HCT116 (cell line): ENCODE measurements around the gene SMTNL1. TPM values are rescaled to one million over a fixed set of nuclear protein-coding genes. Genes with fewer than 3 reads are reported as not detected.
"Not testable (repeated sequence)": the region's sequence is repeated elsewhere in the genome, so short reads cannot be mapped to it uniquely, and the experiment has no call there.

Source experiments
- ATAC-seq: fragments of 200-7000 bp; cut with Tn5 transposase; 2 replicates; pipeline ENCODE4 v1.9.1; 2020; ENCODE audit warnings: mild to moderate bottlenecking, moderate library complexity
- BruUV-seq: library from RNA; stranded (reverse); fragments of 400-500 nt; replicated peaks from 2 replicates; lab custom pipeline; 2021; lab: Mats Ljungman, UMichigan
- CTCF ChIA-PET: fragments of 300-600 bp; sonication (Branson Sonifier 250); formaldehyde crosslinking; loops from one replicate; lab custom pipeline; 2021; ENCODE audit warnings: antibody characterized with exemption; lab: Charles Lee
- POLR2A ChIA-PET: fragments of 300-600, 350-600 bp; sonication (Branson Sonifier 250); formaldehyde crosslinking; loops from one replicate; lab custom pipeline; 2021; ENCODE audit warnings: antibody characterized with exemption; lab: Charles Lee
- RAD21 ChIA-PET, 2 experiments: fragments of 300-600 bp; sonication (Branson Sonifier 250); formaldehyde crosslinking; loops; one replicate each; lab custom pipeline; 2023; ENCODE audit warnings: low total read pairs in 2 of 2; ENCODE audit not compliant: uncharacterized antibody in 2 of 2, unreplicated experiment in 2 of 2, low non-redundant PET in 1 of 2; lab: Charles Lee
- DNase-seq: peaks from one replicate; pipeline ENCODE4 v3.0.0-alpha.2; 2010; ENCODE audit warnings: low read depth, low spot score
- H2AFZ ChIP-seq: fragments of 200-600 bp; shearing (Covaris generic), sonication (generic); 2 replicates; pipeline ENCODE4 v1.6.1; 2017; ENCODE audit warnings: low read depth, mixed run types, mixed read lengths, antibody characterized with exemption, low read length; ENCODE audit not compliant: poor library complexity, severe bottlenecking
- H3K27ac ChIP-seq: 2 replicates; pipeline ENCODE4 v1.5.1; 2012; ENCODE audit warnings: low read depth, low read length
- H3K27me3 ChIP-seq: fragments of 200-600 bp; sonication (generic); 2 replicates; pipeline ENCODE4 v1.6.1; 2016; ENCODE audit warnings: mixed run types, low read length, mixed read lengths; ENCODE audit not compliant: insufficient read depth
- H3K36me3 ChIP-seq, 2 experiments: fragments of 200-500 bp in 1 of 2; fragments of 200-600 bp in 1 of 2; sonication (Bioruptor generic) in 1 of 2; sonication (generic) in 1 of 2; 2 replicates each; pipeline versions ENCODE4 v1.5.1 to v1.6.1; 2014 to 2016; ENCODE audit warnings: low read length in 2 of 2, inconsistent platforms in 1 of 2, mixed read lengths in 1 of 2, mixed run types in 1 of 2; ENCODE audit not compliant: insufficient read depth in 2 of 2, control insufficient read depth in 1 of 2
- H3K4me1 ChIP-seq, 2 experiments: fragments of 200-600 bp in 1 of 2; sonication (generic) in 1 of 2; 2 replicates each; pipeline versions ENCODE4 v1.5.1 to v1.6.1; 2012 to 2017; ENCODE audit warnings: low read length in 2 of 2, inconsistent platforms in 1 of 2, mild to moderate bottlenecking in 1 of 2, mixed read lengths in 1 of 2, mixed run types in 1 of 2, moderate library complexity in 1 of 2; ENCODE audit not compliant: insufficient read depth in 2 of 2, control insufficient read depth in 1 of 2
- H3K4me2 ChIP-seq: fragments of 200-600 bp; sonication (generic); 2 replicates; pipeline ENCODE4 v1.6.1; 2017; ENCODE audit warnings: mixed run types, low read length, mixed read lengths
- H3K4me3 ChIP-seq, 2 experiments: fragments of 200-600 bp in 1 of 2; sonication (generic) in 1 of 2; replicated peaks in 1 of 2; 2 replicates each; pipeline ENCODE4 v1.5.1; 2011 to 2016; ENCODE audit warnings: low read length in 2 of 2, control low read depth in 1 of 2, low read depth in 1 of 2, mild to moderate bottlenecking in 1 of 2, mixed read lengths in 1 of 2, mixed run types in 1 of 2
- H3K79me2 ChIP-seq: fragments of 200-600 bp; sonication (generic); 2 replicates; pipeline ENCODE4 v1.6.1; 2017; ENCODE audit warnings: mild to moderate bottlenecking, mixed run types, low read length, moderate library complexity, mixed read lengths; ENCODE audit not compliant: insufficient read depth
- H3K9ac ChIP-seq: fragments of 200-600 bp; sonication (generic); 2 replicates; pipeline ENCODE4 v1.6.1; 2016; ENCODE audit warnings: low read length, mixed read lengths
- H3K9me2 ChIP-seq: fragments of 200-600 bp; sonication (generic), shearing (Covaris generic); 2 replicates; pipeline ENCODE4 v1.6.1; 2017; ENCODE audit warnings: mixed run types, mild to moderate bottlenecking, moderate library complexity; ENCODE audit not compliant: insufficient read depth
- H3K9me3 ChIP-seq, 2 experiments: fragments of 200-500 bp in 1 of 2; fragments of 200-600 bp in 1 of 2; sonication (Bioruptor generic) in 1 of 2; sonication (generic) in 1 of 2; 2 replicates each; pipeline ENCODE4 v1.6.1; 2014 to 2017; ENCODE audit warnings: low read length in 2 of 2, mixed read lengths in 2 of 2, inconsistent platforms in 1 of 2, low read depth in 1 of 2, mild to moderate bottlenecking in 1 of 2, mixed run types in 1 of 2, moderate library complexity in 1 of 2; ENCODE audit not compliant: control insufficient read depth in 1 of 2, insufficient read depth in 1 of 2
- H4K20me1 ChIP-seq: fragments of 200-600 bp; sonication (generic), shearing (Covaris generic); 2 replicates; pipeline ENCODE4 v1.6.1; 2017; ENCODE audit warnings: mixed run types, mild to moderate bottlenecking, moderate library complexity; ENCODE audit not compliant: insufficient read depth
- CBX3 ChIP-seq: IDR thresholded peaks from 2 replicates; pipeline ENCODE4 v1.6.1; 2012; ENCODE audit warnings: low read depth
- EZH2phosphoT487 ChIP-seq: fragments of 200-600 bp; IDR thresholded peaks from 2 replicates; pipeline ENCODE4 v1.6.1; 2018; ENCODE audit warnings: antibody characterized with exemption, borderline replicate concordance
- FOSL1 ChIP-seq: IDR thresholded peaks from 2 replicates; pipeline ENCODE4 v1.6.1; 2012; ENCODE audit warnings: low read depth
- POLR2A ChIP-seq: IDR thresholded peaks from 2 replicates; pipeline ENCODE4 v1.7.0; 2011; ENCODE audit warnings: borderline replicate concordance; ENCODE audit not compliant: insufficient read depth, insufficient read length; ENCODE audit errors: extremely low read depth
- RAD21 ChIP-seq: IDR thresholded peaks from 2 replicates; pipeline ENCODE4 v1.6.1; 2012; ENCODE audit warnings: low read depth, mild to moderate bottlenecking
- SIN3A ChIP-seq: IDR thresholded peaks from 2 replicates; pipeline ENCODE4 v1.6.1; 2012; ENCODE audit warnings: low read depth
- intact Hi-C: fragments of 100-400 bp; cut with micrococcal nuclease; formaldehyde crosslinking; loops from 2 replicates; pipeline ENCODE4 v1.10.0; 2022
- total RNA-seq: library from RNA; stranded (reverse); gene quantifications from one replicate; pipeline ENCODE4 v1.2.1, GENCODE V29; 2021; ENCODE audit not compliant: unreplicated experiment
- TF ChIP-seq, protein P1 (sequence below), 3 experiments: fragments of 200-600 bp in 1 of 3; sonication (generic) in 1 of 3; IDR thresholded peaks in 2 of 3; conservative IDR thresholded peaks in 1 of 3; 2 replicates each; pipeline ENCODE4 v1.5.1; 2012 to 2017; ENCODE audit warnings: low read depth in 2 of 3, low read length in 2 of 3, antibody characterized with exemption in 1 of 3, borderline replicate concordance in 1 of 3, control low read depth in 1 of 3, mild to moderate bottlenecking in 1 of 3, mixed read lengths in 1 of 3, mixed run types in 1 of 3, moderate library complexity in 1 of 3; ENCODE audit not compliant: insufficient read depth in 1 of 3

Gene SMTNL1
- total RNA-seq, 1 experiment from 2014 or later, result not detected

DNA sequence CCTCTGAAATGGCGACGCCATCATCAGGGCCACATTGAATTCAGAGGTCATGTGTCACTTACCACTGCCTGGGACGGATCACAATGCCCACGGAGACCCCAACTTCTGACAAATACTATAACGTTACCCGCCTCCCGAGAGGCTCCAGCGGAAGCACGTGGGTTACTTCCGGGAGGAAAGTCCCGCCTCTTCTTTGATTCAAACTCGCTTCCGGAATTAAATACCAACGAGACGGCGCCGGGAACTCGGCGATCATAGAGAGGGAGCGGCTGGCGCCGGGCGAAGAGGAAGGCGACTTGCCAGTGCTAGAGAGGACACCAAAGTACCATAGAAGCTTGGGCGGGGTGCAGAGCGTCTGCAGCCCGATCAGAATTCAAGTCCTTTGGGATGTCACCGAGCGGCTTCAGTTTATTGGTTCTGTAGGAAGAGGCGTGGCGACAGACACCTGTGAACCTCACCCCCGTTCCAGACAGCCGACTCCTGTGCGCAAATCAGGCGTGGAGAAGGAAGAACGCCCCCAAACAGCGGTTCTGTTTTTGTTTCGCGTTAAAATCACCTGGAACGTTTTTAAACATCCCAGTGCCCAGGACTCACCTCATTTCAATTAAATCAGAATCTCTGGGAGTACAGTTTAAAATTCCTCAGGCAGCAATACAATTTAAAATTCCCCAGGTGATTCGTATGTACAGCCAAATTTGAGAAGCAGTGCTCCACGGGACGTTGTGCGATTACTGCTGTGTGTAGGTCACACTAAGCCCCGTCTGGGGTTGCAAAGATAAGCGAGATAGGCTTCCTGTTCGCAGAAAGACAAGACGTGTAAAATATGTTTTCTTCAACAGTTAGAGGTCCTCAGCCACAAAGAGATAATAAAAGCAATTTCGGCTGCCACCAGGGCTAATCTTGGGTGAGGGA, 6.5 kb upstream of the SMTNL1 start, which contains the start of gene TIMM10 (continued):
- TF ChIP-seq, protein P1, sequence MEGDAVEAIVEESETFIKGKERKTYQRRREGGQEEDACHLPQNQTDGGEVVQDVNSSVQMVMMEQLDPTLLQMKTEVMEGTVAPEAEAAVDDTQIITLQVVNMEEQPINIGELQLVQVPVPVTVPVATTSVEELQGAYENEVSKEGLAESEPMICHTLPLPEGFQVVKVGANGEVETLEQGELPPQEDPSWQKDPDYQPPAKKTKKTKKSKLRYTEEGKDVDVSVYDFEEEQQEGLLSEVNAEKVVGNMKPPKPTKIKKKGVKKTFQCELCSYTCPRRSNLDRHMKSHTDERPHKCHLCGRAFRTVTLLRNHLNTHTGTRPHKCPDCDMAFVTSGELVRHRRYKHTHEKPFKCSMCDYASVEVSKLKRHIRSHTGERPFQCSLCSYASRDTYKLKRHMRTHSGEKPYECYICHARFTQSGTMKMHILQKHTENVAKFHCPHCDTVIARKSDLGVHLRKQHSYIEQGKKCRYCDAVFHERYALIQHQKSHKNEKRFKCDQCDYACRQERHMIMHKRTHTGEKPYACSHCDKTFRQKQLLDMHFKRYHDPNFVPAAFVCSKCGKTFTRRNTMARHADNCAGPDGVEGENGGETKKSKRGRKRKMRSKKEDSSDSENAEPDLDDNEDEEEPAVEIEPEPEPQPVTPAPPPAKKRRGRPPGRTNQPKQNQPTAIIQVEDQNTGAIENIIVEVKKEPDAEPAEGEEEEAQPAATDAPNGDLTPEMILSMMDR (IDR thresholded peaks at IDR 0.05 in 2 of 3, conservative IDR thresholded peaks at IDR 0.05 in 1 of 3; ENCODE audit: borderline replicate concordance in 1 of 3, insufficient read depth in 1 of 3, low read depth in 2 of 3, low read length in 2 of 3), result no peak
- peak; percentile 16; the same call in 1 of the 2 replicates for TF ChIP-seq RAD21
- peak; percentile 75 for TF ChIP-seq POLR2A
- no peak for TF ChIP-seq EZH2phosphoT487
- peak; percentile 90; the same call in 1 of the 2 replicates for TF ChIP-seq CBX3
- peak; percentile 95 for TF ChIP-seq SIN3A
- peak; percentile 33; the same call in 1 of the 2 replicates for TF ChIP-seq FOSL1

DNA sequence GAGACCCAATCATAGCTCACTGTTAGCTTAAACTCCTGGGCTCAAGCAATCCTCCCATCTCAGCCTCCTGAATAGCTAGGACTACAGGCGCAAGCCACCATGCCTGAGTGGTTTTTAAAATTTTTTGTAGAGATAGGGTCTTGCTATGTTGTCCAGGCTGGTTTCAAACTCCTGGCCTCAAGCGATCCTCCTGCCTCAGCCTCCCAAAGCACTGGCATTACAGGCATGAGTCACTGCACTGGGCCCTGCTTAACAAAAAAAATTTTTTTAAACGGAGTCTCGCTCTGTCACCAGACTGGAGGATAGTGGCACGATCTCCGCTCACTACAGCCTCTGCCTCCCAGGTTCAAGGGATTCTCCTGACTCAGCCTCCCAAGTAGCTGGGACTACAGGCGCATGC, 2.9 kb upstream of the SMTNL1 start:
- H3K27me3 ChIP-seq, H3K9ac ChIP-seq, DNase-seq, H3K36me3 ChIP-seq, H3K9me3 ChIP-seq, H3K9me2 ChIP-seq, H4K20me1 ChIP-seq, RAD21 ChIA-PET, H3K4me2 ChIP-seq, H3K27ac ChIP-seq, BruUV-seq, H2AFZ ChIP-seq, ATAC-seq, intact Hi-C loops, H3K4me3 ChIP-seq: not testable (repeated sequence)
- Histone ChIP-seq H3K4me1 (peaks cover 8 to 11% of the 10 kb centered on the region in 2 experiments), H3K79me2 (peaks cover 11% of the 10 kb centered on the region)
- POLR2A ChIA-PET, result interaction anchor here (1.6 kb wide), 1 partner anchor 41 kb away, joined by 4 read pairs; no protein-coding TSS in a partner anchor
- CTCF ChIA-PET, result interaction anchor here (1.4 kb wide), 1 partner anchor 13 kb away, joined by 3 read pairs; no protein-coding TSS in a partner anchor
